UCSD-AML1 (cell line): ENCODE measurements around the gene ZCCHC7.
"Not testable (repeated sequence)": the region's sequence is repeated elsewhere in the genome, so short reads cannot be mapped to it uniquely, and the experiment has no call there.

Experiments
- DNase-seq: peaks from one replicate; lab custom pipeline; 2025; ENCODE audit not compliant: unreplicated experiment; lab: John Stamatoyannopoulos, UW

The ZCCHC7 gene

GRCh38 chr9:37172557-37172956 lies 52.2 kb downstream of the ZCCHC7 start:
- no peak for DNase-seq

GRCh38 chr9:37174247-37174646 lies 53.9 kb downstream of the ZCCHC7 start:
- no peak for DNase-seq

- no peak for DNase-seq
Observed at GRCh38 chr9:37178742-37179141, 58.4 kb downstream of the ZCCHC7 start.

- no peak for DNase-seq
Observed at GRCh38 chr9:37179576-37179975, 59.2 kb downstream of the ZCCHC7 start.

GRCh38 chr9:37180138-37180537 lies 59.8 kb downstream of the ZCCHC7 start:
- no peak for DNase-seq

- no peak for DNase-seq
Observed at GRCh38 chr9:37182718-37183117, 62.3 kb downstream of the ZCCHC7 start.

GRCh38 chr9:37184905-37185867 lies 64.8 kb downstream of the ZCCHC7 start:
- no peak for DNase-seq

- no peak for DNase-seq
Observed at GRCh38 chr9:37187292-37187691, 66.9 kb downstream of the ZCCHC7 start.

GRCh38 chr9:37187713-37188439 lies 67.5 kb downstream of the ZCCHC7 start:
- DNase-seq = no peak

GRCh38 chr9:37190739-37191138 lies 70.4 kb downstream of the ZCCHC7 start:
- not testable (repeated sequence) for DNase-seq

- no peak for DNase-seq
Observed at GRCh38 chr9:37191403-37192089, 71.2 kb downstream of the ZCCHC7 start.

- DNase-seq = no peak
Observed at GRCh38 chr9:37192803-37193202, 72.4 kb downstream of the ZCCHC7 start.

GRCh38 chr9:37197158-37198038 lies 77.0 kb downstream of the ZCCHC7 start:
- no peak for DNase-seq

GRCh38 chr9:37198039-37198729 lies 77.8 kb downstream of the ZCCHC7 start:
- no peak for DNase-seq

- no peak for DNase-seq
Observed at GRCh38 chr9:37198831-37199230, 78.5 kb downstream of the ZCCHC7 start.

GRCh38 chr9:37200433-37201005 lies 80.1 kb downstream of the ZCCHC7 start:
- no peak for DNase-seq

- DNase-seq = no peak
Observed at GRCh38 chr9:37201581-37201980, 81.2 kb downstream of the ZCCHC7 start.

GRCh38 chr9:37202091-37202490 lies 81.7 kb downstream of the ZCCHC7 start:
- no peak for DNase-seq

GRCh38 chr9:37203456-37203855 lies 83.1 kb downstream of the ZCCHC7 start:
- not testable (repeated sequence) for DNase-seq
